Nephron (organoid): ENCODE measurements around the gene SP110.

Experiments used
- H3K27ac Mint-ChIP-seq, 3 experiments: 2 replicates each; pipeline ENCODE4 v1.8.0; 2020; ENCODE audit warnings: mixed read lengths in 3 of 3, mild to moderate bottlenecking in 2 of 3, moderate library complexity in 1 of 3
- H3K27me3 Mint-ChIP-seq: 2 replicates; pipeline ENCODE4 v1.8.0; 2021; ENCODE audit warnings: low read depth, mild to moderate bottlenecking, moderate library complexity, mixed read lengths
- H3K36me3 Mint-ChIP-seq: 2 replicates; pipeline ENCODE4 v1.8.0; 2020; ENCODE audit warnings: low read depth, mixed read lengths
- H3K4me1 Mint-ChIP-seq: 2 replicates; pipeline ENCODE4 v1.8.0; 2020; ENCODE audit warnings: mixed read lengths
- H3K4me3 Mint-ChIP-seq, 3 experiments: 2 replicates each; pipeline ENCODE4 v1.8.0; 2020; ENCODE audit warnings: mild to moderate bottlenecking in 3 of 3, mixed read lengths in 3 of 3, moderate library complexity in 2 of 3
- H3K9me3 Mint-ChIP-seq: 2 replicates; pipeline ENCODE4 v1.8.0; 2020; ENCODE audit warnings: mixed read lengths
- TF ChIP-seq, protein P1 (sequence below), 3 experiments: fragments of 200-600 bp; sonication (generic); IDR thresholded peaks; one replicate each; pipeline ENCODE4 v1.5.0; 2021; ENCODE audit warnings: antibody characterized with exemption in 3 of 3; ENCODE audit not compliant: unreplicated experiment in 3 of 3

Gene SP110

DNA sequence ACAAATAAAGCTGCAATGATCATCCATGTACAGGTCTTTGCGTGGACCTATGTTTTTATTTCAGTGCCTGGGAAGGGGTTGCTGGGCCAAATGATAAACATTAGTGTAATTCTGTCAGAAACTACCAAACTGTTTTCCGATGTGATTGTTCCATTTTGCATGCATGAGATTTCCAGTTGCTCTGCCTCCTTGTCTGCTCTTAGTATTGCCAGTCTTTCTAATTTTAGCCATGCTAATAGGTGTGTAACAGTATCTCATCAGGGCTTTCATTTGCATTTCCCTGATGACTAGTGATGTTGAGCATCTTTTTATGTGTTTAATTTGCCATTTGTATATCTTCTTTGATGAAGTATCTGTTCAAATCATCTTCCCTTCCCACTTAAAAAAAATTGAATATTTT lies 67.5 kb downstream of the SP110 start:
- H3K4me3 Mint-ChIP-seq = no peak overlapping the region

DNA sequence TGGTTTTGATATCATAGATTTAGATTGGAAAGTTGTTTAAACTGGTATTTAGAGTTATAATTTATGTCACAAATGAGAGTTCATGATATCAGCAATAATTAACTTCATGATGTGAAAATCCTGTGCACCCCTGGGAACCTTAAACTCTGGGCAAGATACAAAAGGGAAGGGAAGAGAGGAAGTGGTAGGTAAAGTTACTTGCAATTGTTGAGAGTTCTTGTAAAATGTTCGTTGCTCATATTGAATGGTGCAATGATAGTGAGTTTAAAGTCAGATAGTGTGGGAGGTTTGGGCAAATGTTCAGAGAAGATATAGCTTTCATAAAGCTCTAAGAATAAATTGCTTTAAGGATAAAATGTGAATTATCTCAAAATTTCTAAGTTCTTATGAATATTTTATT lies 75.4 kb downstream of the SP110 start:
- Mint-ChIP-seq H3K9me3 (peaks cover 10% of the 10 kb centered on the region), H3K4me1 (no peaks in the 10 kb centered on the region), H3K27me3 (peaks cover 3% of the 10 kb centered on the region), H3K4me3 (no peak overlapping the region), H3K36me3 (no peaks in the 10 kb centered on the region), H3K27ac (no peak overlapping the region)
- TF ChIP-seq, protein P1, sequence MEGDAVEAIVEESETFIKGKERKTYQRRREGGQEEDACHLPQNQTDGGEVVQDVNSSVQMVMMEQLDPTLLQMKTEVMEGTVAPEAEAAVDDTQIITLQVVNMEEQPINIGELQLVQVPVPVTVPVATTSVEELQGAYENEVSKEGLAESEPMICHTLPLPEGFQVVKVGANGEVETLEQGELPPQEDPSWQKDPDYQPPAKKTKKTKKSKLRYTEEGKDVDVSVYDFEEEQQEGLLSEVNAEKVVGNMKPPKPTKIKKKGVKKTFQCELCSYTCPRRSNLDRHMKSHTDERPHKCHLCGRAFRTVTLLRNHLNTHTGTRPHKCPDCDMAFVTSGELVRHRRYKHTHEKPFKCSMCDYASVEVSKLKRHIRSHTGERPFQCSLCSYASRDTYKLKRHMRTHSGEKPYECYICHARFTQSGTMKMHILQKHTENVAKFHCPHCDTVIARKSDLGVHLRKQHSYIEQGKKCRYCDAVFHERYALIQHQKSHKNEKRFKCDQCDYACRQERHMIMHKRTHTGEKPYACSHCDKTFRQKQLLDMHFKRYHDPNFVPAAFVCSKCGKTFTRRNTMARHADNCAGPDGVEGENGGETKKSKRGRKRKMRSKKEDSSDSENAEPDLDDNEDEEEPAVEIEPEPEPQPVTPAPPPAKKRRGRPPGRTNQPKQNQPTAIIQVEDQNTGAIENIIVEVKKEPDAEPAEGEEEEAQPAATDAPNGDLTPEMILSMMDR (IDR thresholded peaks at IDR 0.05; ENCODE audit: unreplicated experiment in 3 of 3) = no peak

More for the DNA sequence above, 67.5 kb downstream of the SP110 start:
- H3K27ac Mint-ChIP-seq = no peak overlapping the region
- H3K36me3 Mint-ChIP-seq = no peaks in the 10 kb centered on the region
- H3K27me3 Mint-ChIP-seq = no peaks in the 10 kb centered on the region
- TF ChIP-seq, protein P1 (IDR thresholded peaks at IDR 0.05; ENCODE audit: unreplicated experiment in 3 of 3) = no peak
- H3K4me1 Mint-ChIP-seq = peaks cover 6% of the 10 kb centered on the region
- H3K9me3 Mint-ChIP-seq = peaks cover 11% of the 10 kb centered on the region

DNA sequence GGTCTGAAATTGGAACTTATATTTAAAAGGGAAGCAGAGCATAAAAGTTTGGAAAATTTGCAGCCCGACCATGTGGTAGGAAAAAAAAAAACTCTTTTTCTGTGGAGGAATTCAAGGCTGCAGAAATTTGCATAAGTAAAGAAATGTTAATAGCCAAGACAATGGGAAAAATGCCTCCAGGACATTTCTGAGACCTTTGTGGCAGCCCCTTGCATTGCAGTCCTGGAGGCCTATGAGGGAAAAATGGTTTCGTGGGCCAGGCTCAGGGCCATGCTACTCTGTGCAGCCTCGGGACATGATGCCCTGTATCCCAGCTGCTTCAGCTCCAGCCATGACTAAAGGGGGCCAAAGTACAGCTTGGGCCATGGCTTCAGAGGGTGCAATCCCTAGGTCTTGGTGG lies 79.1 kb downstream of the SP110 start:
- TF ChIP-seq, protein P1 (IDR thresholded peaks at IDR 0.05; ENCODE audit: unreplicated experiment in 3 of 3) = no peak
- H3K9me3 Mint-ChIP-seq = peaks cover 10% of the 10 kb centered on the region
- no peaks in the 10 kb centered on the region for H3K4me1 Mint-ChIP-seq
- peaks cover 3% of the 10 kb centered on the region for H3K27me3 Mint-ChIP-seq
- H3K27ac Mint-ChIP-seq = no peak overlapping the region
- no peak overlapping the region for H3K4me3 Mint-ChIP-seq
- H3K36me3 Mint-ChIP-seq = no peaks in the 10 kb centered on the region

DNA sequence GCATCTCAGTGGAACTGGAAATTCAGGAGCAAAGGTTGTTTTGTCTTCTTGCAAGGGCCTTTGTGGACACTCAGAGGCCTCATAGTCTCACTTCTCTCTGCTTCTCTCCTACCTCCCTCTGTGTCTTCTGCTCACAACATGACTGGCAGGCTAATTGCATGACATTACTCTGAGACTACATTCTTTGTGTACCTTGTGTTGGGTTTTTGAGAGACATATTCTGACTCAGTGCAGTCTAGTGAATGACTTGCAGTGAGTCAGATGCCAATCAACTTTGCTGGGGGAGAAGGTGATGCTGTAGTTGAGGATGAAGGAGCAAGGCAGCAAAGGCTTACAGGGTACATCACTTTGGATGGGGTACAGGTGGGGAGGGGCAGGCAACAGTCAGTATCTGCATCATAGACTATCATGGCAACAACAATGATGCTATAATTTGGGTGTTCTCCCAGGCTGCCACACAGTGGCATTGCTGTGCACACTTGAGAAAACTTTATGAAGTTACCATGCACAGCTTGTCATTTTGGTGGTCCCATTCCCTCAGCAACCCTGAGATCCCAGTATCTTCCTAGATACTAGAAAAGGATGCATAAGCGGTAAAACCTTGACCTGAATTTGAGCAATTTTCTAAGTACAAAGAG lies 81.8 kb downstream of the SP110 start:
- peaks cover 10% of the 10 kb centered on the region for H3K9me3 Mint-ChIP-seq
- TF ChIP-seq, protein P1 (IDR thresholded peaks at IDR 0.05; ENCODE audit: unreplicated experiment in 3 of 3) = no peak
- H3K4me3 Mint-ChIP-seq = no peak overlapping the region
- H3K27ac Mint-ChIP-seq = no peak overlapping the region
- H3K4me1 Mint-ChIP-seq = no peaks in the 10 kb centered on the region
- no peaks in the 10 kb centered on the region for H3K27me3 Mint-ChIP-seq
- H3K36me3 Mint-ChIP-seq = no peaks in the 10 kb centered on the region

DNA sequence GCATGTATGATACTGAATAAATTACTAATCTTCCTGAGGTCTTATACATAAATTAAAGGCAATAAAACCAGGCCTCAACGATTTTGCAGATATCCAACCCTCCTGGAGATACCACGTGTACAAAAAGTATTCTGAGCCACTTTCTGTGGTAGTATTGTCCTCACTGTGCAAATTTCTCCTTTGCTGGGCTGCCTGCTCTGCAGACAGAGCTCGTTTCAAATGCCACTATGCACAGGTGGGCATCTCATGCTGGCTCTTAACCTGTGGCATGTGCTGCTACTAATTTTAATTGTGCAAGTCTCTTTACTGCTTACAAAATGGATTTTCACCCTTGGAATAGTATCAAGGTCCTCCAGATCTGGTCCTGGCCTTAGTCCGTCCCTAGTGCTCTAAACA lies 84.7 kb downstream of the SP110 start:
- Mint-ChIP-seq H3K27me3 (no peaks in the 10 kb centered on the region), H3K4me3 (no peak overlapping the region), H3K9me3 (peaks cover 5% of the 10 kb centered on the region), H3K27ac (no peak overlapping the region), H3K36me3 (no peaks in the 10 kb centered on the region), H3K4me1 (peaks cover 9% of the 10 kb centered on the region)
- TF ChIP-seq, protein P1 (IDR thresholded peaks at IDR 0.05; ENCODE audit: unreplicated experiment in 3 of 3) = no peak

DNA sequence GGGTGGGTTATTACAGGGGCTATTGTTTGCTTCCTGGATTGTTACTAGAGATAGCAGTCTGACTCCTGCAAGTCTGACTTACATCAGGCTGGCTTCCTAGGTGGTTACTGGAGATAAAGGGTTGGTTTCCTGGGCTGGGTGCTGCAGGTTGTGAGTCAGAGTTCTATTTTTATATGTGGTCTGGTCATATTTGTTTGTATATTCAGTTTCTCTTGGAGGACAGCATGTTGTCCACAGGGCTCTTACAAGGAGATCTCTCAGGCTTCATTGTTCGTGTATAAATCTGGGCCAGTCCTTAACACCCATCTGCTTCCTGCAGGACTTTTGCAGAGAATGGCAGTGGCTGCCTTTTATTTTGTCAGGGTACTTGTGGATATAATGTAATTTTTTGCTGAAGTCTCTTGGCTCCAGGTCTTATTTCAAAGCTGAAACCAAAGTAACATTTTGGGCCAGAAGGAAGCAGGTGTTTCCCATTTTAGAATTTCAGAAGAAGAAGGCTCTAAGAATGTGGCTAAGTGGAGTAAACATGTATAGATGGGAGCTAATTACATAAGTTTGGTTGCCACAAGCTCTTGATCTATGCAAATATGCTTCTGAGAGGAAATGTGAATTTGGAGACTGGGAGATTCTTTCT lies 85.2 kb downstream of the SP110 start:
- Mint-ChIP-seq H3K27ac (no peak overlapping the region), H3K4me1 (peaks cover 9% of the 10 kb centered on the region), H3K4me3 (no peak overlapping the region), H3K27me3 (no peaks in the 10 kb centered on the region), H3K36me3 (no peaks in the 10 kb centered on the region), H3K9me3 (peaks cover 2% of the 10 kb centered on the region)
- TF ChIP-seq, protein P1 (IDR thresholded peaks at IDR 0.05; ENCODE audit: unreplicated experiment in 3 of 3) = no peak
